ENCODE data around the gene SORT1.

The SORT1 gene

DNA sequence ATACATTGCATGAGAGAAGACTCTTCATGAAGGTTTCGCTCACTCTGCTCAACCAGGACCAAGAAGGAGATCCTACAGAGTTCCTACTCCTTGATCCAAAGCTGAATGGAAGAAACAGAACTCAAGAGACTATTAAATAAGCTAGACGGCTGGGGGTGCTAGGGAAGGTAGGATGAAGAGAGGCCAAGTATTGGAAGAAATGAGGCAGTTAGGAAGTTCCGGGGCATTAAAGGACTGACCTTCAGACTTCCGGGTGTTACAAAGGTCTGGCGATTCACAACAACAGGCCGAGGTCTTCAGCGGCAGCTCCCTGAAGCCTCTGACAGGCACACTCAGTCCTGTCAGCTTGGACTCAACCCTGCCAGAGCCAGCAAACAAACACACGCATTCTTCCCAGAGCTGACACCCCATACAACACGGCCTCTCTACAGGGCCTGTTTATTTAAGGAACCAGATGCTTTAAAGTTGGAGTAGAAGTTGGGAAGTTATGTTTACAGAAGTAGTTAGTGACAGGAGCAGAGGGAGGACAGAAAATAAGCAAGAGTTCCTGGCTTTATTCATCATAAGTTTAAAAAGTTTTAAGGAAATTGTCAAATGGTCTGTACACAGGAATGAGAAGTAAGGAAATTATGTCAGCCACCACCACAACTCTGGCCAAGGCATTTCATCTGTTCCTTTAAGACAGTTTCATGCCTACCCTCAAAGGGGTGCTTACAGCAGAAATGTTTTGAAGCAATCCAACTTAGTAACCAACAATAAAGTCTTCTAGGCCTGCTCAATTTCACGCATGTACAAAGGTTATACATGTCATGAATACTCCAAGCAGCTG is 4.7 kb downstream of the SORT1 start:
- H3K9me3 Mint-ChIP-seq, result no peaks in the 10 kb centered on the region
- H3K4me1 Mint-ChIP-seq, result peaks cover 20% of the 10 kb centered on the region
- no peak overlapping the region for H3K27ac Mint-ChIP-seq
- peaks cover 1% of the 10 kb centered on the region for H3K36me3 Mint-ChIP-seq
- DNase-seq, result no peak
- CTCF ChIA-PET, result interaction anchor here (1.3 to 1.9 kb wide), 2 partner anchors 115 to 128 kb away, joined by 3 to 6 read pairs; no protein-coding TSS in a partner anchor
- H3K4me3 Mint-ChIP-seq, result no peak overlapping the region
- peaks cover 63% of the 10 kb centered on the region for H3K27me3 Mint-ChIP-seq

DNA sequence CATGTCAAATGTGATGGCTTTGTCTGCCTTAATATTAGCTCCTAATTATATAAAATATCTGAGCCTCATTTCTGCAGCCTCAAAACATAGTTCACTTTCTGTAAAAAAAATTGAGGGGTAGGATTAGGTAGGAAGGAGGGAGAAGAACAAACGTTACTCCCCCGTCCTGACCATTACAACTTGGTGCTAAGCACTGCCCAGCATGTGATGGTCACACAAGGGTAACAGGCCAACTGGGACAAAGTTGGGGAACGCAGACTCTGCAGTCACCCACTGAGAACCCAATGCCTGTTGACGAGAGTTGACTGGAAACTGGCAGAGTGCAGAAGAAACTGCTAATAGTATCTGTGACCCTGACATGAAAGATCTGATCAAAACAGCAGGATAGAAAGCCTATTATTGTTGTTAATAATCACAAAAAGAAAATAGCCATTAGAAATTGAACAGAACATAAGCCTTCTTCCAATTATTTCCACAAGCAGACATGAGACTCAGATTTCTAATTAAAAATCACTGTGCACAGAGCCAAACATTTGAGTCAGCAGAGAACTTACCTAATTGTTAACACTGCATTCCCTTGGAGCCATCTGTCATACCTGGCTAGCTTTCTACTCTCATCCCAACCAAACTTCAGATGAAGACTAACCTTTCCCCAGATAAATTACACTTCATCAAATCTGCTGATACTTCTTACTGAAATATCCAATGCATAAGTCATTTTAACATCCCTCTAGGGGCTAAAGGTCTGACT is 5.5 kb downstream of the SORT1 start:
- DNase-seq, result no peak
- Mint-ChIP-seq H3K36me3 (peaks cover 1% of the 10 kb centered on the region), H3K9me3 (no peaks in the 10 kb centered on the region), H3K27ac (no peak overlapping the region), H3K4me3 (no peak overlapping the region), H3K4me1 (peaks cover 19% of the 10 kb centered on the region), H3K27me3 (peaks cover 66% of the 10 kb centered on the region)
- CTCF ChIA-PET, result interaction anchor here (1.2 to 1.9 kb wide), 2 partner anchors 115 to 191 kb away, joined by 4 to 6 read pairs; no protein-coding TSS in a partner anchor

DNA sequence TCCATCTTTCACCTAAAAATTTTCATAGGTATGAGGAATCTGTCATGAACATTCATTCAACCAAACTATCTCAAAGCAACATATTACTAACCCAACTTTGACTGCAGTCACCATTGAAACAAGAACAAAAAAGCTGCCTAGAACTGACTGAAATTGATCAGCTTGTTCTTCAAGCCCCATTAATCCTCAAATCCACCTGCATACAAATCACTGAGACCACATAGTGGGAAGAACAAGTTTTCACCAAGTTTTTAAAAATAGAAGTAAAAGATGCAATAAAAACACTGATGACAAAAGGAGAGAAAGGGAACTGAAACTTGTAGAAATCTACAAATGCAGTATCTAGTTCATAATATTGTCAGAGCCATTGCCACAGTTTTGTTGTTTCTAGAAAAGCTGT is 6.1 kb downstream of the SORT1 start:
- H3K4me1 Mint-ChIP-seq, result peaks cover 14% of the 10 kb centered on the region
- no peaks in the 10 kb centered on the region for H3K36me3 Mint-ChIP-seq
- H3K27ac Mint-ChIP-seq, result no peak overlapping the region
- CTCF ChIA-PET, result interaction anchor here (1.2 to 1.9 kb wide), 2 partner anchors 114 to 190 kb away, joined by 4 to 6 read pairs; no protein-coding TSS in a partner anchor
- H3K4me3 Mint-ChIP-seq, result no peak overlapping the region
- DNase-seq, result no peak
- peaks cover 60% of the 10 kb centered on the region for H3K27me3 Mint-ChIP-seq
- no peaks in the 10 kb centered on the region for H3K9me3 Mint-ChIP-seq

DNA sequence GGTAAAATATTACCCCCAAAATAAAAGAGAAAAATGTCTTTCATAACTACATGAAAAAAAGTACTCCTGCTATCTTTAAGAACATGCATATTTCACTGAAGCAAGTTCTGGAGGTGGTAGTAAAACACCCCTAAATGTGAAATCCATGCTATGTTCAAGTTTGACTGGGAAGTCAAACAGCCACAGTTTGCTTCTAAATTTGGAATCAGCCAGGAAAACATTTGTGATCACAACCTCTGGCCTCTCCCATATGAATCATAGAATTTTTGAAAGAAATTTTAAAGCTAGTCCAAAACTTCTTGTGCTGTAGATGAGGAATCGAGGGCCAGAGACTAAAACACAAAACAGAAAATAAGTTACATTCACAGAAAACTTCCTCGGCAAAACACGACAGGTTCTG is 6.6 kb downstream of the SORT1 start:
- CTCF ChIA-PET, result interaction anchor here (1.2 to 1.9 kb wide), 4 partner anchors 10 to 190 kb away, joined by 3 to 9 read pairs (median 5); no protein-coding TSS in a partner anchor
- no peak for DNase-seq
- Mint-ChIP-seq H3K4me3 (no peak overlapping the region), H3K9me3 (no peaks in the 10 kb centered on the region), H3K36me3 (no peaks in the 10 kb centered on the region), H3K4me1 (peaks cover 14% of the 10 kb centered on the region), H3K27ac (no peak overlapping the region), H3K27me3 (peaks cover 55% of the 10 kb centered on the region)

DNA sequence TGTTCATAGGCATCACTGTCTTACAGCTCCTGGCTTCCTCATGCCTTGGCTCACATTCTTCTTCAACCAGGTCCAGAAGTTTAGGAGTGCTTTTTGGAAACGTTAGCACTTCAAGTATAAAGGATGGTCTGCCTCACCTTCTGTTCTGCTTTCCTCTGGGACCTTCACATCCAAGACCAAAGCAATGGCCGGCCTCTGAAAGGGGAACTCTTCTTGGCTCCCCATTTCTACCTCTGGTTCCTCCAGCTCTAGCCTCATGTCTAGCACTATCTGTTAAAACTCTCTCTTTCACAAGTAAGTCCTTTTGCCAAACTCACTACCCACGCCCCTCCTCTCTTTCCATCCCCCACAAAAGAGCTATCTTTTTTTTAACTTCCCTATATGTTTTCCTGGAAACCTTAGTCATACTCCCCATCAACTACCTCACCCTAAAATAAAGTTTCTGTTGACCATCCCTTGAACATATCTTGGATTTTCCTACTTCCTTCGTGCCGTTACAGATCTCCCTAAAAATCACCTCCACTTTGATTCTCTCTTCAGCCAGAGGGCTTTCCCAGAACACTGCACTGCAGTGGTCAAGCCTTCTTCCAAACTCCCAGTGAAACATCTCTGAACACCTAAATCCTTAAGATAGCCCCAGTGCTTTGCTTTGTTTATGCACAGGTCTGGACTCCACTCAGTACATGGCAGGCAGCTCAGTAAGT is 7.9 kb downstream of the SORT1 start:
- Mint-ChIP-seq H3K4me3 (no peak overlapping the region), H3K36me3 (no peaks in the 10 kb centered on the region)
- DNase-seq, result no peak

DNA sequence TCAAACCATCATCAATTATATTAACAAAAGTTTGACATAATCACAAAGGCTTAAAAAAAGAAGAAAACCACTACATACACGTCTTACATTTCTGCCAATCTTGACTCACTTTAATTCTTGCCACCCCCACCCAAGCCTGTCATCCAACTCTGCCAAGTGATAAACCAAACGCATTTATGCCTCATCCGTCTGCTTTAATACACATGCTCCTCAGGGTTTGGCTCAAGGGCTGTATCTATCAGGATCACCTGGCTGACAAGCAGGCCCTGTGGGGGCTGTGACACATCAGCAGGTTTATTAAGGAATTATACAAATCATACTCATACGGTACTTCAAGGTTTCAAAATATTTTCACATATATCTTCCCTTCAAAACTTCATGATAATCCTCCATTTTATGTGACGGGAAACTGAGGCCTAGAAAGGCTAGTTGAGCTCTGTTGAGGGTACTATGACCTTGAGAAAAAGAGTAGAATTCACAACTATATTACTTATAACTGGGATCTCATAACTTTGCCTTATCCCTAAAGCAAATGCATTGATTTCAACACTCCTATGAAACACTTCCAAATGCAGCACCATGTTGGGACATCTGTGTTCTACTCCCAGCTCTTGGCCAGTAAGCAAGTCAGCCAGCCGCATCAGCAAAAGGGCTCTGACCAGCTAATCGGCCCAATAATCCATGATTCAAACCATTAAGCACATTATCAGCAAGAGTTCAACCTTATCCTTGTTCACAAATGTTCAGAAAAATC is 8.7 kb downstream of the SORT1 start:
- DNase-seq, result no peak
- H3K27ac Mint-ChIP-seq, result no peak overlapping the region
- H3K9me3 Mint-ChIP-seq, result no peaks in the 10 kb centered on the region
- peaks cover 43% of the 10 kb centered on the region for H3K27me3 Mint-ChIP-seq
- peaks cover 12% of the 10 kb centered on the region for H3K4me1 Mint-ChIP-seq
- no peak overlapping the region for H3K4me3 Mint-ChIP-seq
- no peaks in the 10 kb centered on the region for H3K36me3 Mint-ChIP-seq
- CTCF ChIA-PET, result interaction anchor here (0.9 kb wide), 1 partner anchor 10 kb away, joined by 4 read pairs; no protein-coding TSS in a partner anchor

More for the DNA sequence above, 7.9 kb downstream of the SORT1 start:
- H3K4me1 Mint-ChIP-seq, result peaks cover 12% of the 10 kb centered on the region
- no peaks in the 10 kb centered on the region for H3K9me3 Mint-ChIP-seq
- H3K27me3 Mint-ChIP-seq, result peaks cover 43% of the 10 kb centered on the region
- H3K27ac Mint-ChIP-seq, result no peak overlapping the region
- CTCF ChIA-PET, result interaction anchor here (0.9 to 1.7 kb wide), 4 partner anchors 9 to 113 kb away, joined by 3 to 9 read pairs (median 4); no protein-coding TSS in a partner anchor

DNA sequence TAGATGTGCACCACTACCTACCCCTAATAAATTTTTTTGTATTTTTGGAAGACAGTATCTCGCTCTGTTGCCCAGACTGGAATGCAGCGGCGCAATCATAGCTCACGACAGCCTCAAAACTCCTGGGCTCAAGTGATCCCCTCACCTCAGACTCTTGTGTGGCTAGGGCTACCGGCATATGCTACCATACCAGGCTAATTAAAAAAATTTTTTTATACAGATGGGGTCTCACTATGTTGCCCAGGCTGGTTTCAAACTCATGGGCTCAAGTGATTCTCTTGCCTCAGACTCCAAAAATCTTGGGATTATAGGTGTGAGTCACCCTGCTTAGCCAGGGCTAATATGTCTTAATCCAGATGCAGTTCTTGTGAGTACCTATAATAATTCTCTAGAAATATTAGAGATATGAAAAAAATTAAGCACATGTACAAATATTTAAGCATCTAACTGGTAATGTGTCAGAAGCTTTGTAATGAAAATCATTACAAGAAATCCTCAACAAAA is 9.5 kb downstream of the SORT1 start:
- Mint-ChIP-seq H3K27ac (no peak overlapping the region), H3K4me1 (peaks cover 12% of the 10 kb centered on the region), H3K4me3 (no peak overlapping the region), H3K27me3 (peaks cover 43% of the 10 kb centered on the region), H3K9me3 (no peaks in the 10 kb centered on the region), H3K36me3 (no peaks in the 10 kb centered on the region)
- DNase-seq, result no peak
- CTCF ChIA-PET, result interaction anchor here (2.3 to 3.3 kb wide), 2 partner anchors 11 to 111 kb away, joined by 7 to 15 read pairs; partner anchors contain the start of gene SORT1

DNA sequence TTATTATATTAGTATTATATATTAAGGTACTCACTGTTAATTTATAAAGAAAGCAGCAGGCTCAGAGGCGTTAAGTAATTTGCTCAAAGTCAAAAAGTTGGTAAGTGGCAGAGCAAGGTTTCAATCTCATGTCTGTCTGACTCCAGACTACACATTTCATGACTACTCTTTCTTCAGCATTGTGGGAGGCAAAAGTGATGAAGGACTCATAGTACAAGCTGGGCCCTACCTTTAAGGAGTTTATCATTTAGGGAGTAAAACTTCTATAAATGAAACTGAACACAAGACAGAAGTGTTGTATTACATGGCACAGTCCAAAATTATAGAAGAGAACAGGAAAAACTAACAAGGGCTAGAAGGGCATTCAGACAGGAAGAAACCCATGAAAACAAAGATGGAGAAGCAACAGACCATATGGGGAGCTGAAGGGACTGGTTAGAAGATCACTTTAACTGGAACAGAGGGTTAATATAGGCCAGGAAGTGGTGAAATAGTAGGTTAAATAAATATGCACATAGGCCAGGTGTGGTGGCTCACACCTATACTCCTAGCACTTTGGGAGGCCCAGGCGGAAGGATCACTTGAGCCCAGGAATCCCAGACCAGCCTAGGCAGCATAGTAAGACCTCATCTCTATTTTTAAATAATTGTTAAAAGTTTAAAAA is 11.5 kb downstream of the SORT1 start:
- H3K36me3 Mint-ChIP-seq, result no peaks in the 10 kb centered on the region
- H3K27ac Mint-ChIP-seq, result no peak overlapping the region
- CTCF ChIA-PET, result interaction anchor here (0.6 to 3.3 kb wide), 3 partner anchors 13 to 568 kb away, joined by 3 to 15 read pairs (median 7); partner anchors contain the start of gene SORT1
- H3K4me3 Mint-ChIP-seq, result no peak overlapping the region
- no peak for DNase-seq
- H3K9me3 Mint-ChIP-seq, result no peaks in the 10 kb centered on the region
- H3K27me3 Mint-ChIP-seq, result peaks cover 26% of the 10 kb centered on the region
- peaks cover 5% of the 10 kb centered on the region for H3K4me1 Mint-ChIP-seq

DNA sequence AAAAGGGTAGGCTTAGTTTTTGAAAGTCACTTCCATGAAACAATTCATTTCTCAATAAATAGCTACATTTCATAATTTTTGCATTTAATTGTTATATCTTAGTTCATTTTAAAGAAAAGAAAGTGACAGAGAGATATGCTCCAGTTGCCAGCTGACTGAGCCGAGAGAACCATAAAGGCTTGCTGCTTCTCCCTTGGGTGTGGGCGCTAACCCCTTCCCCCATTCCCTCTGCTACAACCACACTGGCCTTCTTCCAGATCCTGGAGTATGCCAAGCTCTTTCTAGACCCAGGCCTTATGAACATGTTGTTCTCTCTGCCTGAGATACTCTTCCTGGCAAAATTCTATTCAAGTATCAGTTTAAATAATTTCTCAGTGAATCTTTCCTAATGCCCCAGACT is 12.3 kb downstream of the SORT1 start:
- Mint-ChIP-seq H3K4me3 (no peak overlapping the region), H3K27ac (no peak overlapping the region), H3K36me3 (no peaks in the 10 kb centered on the region), H3K4me1 (peaks cover 5% of the 10 kb centered on the region), H3K27me3 (peaks cover 24% of the 10 kb centered on the region), H3K9me3 (no peaks in the 10 kb centered on the region)
- no peak for DNase-seq
- CTCF ChIA-PET, result interaction anchor here (3.3 kb wide), 1 partner anchor 14 kb away, joined by 15 read pairs; the partner anchor contains the start of gene SORT1

DNA sequence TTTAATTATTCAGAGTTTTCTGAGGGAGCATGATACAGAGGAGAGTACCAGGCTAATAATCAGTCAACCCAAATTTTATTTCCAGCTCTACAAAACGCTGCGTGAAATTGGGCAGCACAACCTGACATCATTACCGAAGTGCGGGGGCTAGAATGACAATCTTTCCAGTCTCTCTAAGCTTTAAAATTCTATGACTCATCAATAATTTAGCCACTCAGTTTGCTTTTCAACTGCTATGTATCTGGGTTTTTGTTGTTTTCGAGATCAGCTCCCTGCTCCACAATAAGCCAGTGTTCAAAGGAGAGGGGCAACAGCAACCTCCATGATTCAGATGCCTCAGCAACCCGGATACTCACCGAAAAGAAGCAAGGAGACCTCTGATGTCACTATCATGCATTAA is 13.9 kb downstream of the SORT1 start:
- H3K36me3 Mint-ChIP-seq, result no peaks in the 10 kb centered on the region
- H3K27ac Mint-ChIP-seq, result no peak overlapping the region
- no peaks in the 10 kb centered on the region for H3K9me3 Mint-ChIP-seq
- H3K4me3 Mint-ChIP-seq, result no peak overlapping the region
- peaks cover 12% of the 10 kb centered on the region for H3K27me3 Mint-ChIP-seq
- no peaks in the 10 kb centered on the region for H3K4me1 Mint-ChIP-seq
- no peak for DNase-seq
- CTCF ChIA-PET, result no interaction called here

DNA sequence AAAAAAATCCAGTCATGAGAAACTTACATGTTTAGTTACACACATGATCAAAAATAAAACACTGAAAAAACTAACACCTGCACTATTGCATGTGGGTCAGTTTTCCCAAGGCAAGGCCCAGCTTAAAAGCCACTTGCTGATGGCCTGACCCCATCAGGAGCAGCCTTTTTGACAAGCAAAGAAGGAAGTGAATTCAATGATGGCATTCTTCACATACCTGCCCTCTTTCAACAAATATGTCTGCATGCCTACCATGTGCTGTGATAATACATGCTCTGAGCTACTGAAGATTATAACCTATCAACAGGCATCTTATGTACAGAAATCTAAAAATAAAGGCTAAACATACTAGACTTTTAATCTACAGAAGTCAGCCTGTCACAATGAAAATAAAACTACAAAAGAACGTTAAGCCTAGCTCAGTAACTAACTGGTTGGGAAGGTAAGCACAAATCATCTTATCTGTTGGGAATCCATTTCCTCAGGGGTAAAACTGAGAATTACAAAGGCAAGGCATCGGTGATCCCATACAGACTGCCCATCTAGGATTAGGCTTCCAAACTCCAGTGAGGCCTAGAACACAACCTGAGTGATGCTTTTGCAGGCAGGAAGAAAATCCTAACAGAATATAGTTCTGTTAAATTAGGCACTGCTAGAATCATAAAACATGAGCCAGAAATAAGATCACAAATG is 14.5 kb downstream of the SORT1 start:
- H3K9me3 Mint-ChIP-seq, result no peaks in the 10 kb centered on the region

DNA sequence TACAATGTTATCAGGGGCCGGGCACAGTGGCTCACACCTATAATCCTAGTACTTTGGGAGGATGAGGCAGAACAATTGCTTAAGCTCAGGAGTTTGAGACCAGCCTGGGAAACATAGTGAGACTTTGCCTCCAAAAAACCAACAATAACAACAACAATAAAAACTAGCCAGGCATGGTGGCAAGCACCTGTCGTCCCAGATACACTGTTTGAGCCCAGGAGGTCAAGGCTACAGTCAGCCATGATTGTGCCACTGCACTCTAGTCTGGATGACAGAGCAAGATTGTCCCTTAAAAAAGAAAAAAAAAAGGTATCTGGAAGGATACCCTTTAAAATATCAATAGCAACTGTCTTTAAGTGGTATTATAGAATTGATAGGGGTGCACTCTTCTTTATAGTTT is 16.1 kb downstream of the SORT1 start:
- H3K27ac Mint-ChIP-seq, result no peak overlapping the region
- no peaks in the 10 kb centered on the region for H3K4me1 Mint-ChIP-seq
- DNase-seq, result no peak

More for the DNA sequence above, 14.5 kb downstream of the SORT1 start:
- no peaks in the 10 kb centered on the region for H3K4me1 Mint-ChIP-seq
- no peak overlapping the region for H3K4me3 Mint-ChIP-seq
- CTCF ChIA-PET, result interaction anchor here (0.8 kb wide), 1 partner anchor 150 kb away, joined by 3 read pairs; no protein-coding TSS in a partner anchor
- H3K27ac Mint-ChIP-seq, result no peak overlapping the region
- DNase-seq, result no peak
- H3K36me3 Mint-ChIP-seq, result no peaks in the 10 kb centered on the region
- H3K27me3 Mint-ChIP-seq, result peaks cover 9% of the 10 kb centered on the region

More for the DNA sequence above, 16.1 kb downstream of the SORT1 start:
- H3K9me3 Mint-ChIP-seq, result no peaks in the 10 kb centered on the region
- no peaks in the 10 kb centered on the region for H3K36me3 Mint-ChIP-seq
- no peak overlapping the region for H3K4me3 Mint-ChIP-seq
- CTCF ChIA-PET, result interaction anchor here (0.7 to 1.6 kb wide), 3 partner anchors 9 to 144 kb away, joined by 3 read pairs; no protein-coding TSS in a partner anchor
- H3K27me3 Mint-ChIP-seq, result no peaks in the 10 kb centered on the region
